H1 (cell line): ENCODE data around the gene MYL7. TPM values are rescaled to one million over a fixed set of nuclear protein-coding genes. Genes with fewer than 3 reads are reported as not detected.

Experiments used
- CTCF ChIA-PET: fragments of 300-600 bp; sonication (Branson Sonifier 250); formaldehyde crosslinking; loops from one replicate; lab custom pipeline; 2021; ENCODE audit not compliant: partially characterized antibody; lab: Charles Lee
- POLR2A ChIA-PET: fragments of 300-600 bp; sonication (Branson Sonifier 250); formaldehyde crosslinking; loops from one replicate; lab custom pipeline; 2021; ENCODE audit warnings: inconsistent platforms; ENCODE audit not compliant: partially characterized antibody; lab: Charles Lee
- DNase-seq, 2 experiments: peaks; one replicate each; pipeline versions ENCODE4 v3.0.0 to v3.0.0-alpha.2; 2010 to 2022; ENCODE audit warnings: low spot score in 2 of 2, low read depth in 1 of 2, mixed read lengths in 1 of 2
- FAIRE-seq: peaks from 2 replicates; lab custom pipeline; 2011; peaks lifted over from hg19 to GRCh38; lab: Jason Lieb, UNC
- H2AFZ ChIP-seq: 2 replicates; pipeline ENCODE4 v1.8.1; 2012; ENCODE audit warnings: low read length, inconsistent platforms
- H2AK5ac ChIP-seq: 2 replicates; pipeline ENCODE4 v1.6.1; 2013; ENCODE audit warnings: low read depth, low read length
- H2BK120ac ChIP-seq: replicated peaks from 2 replicates; pipeline ENCODE3; 2013; ENCODE audit warnings: low read depth, low read length, inconsistent platforms
- H2BK12ac ChIP-seq: 2 replicates; pipeline ENCODE4 v1.6.1; 2013; ENCODE audit warnings: low read depth, low read length
- H2BK15ac ChIP-seq: 2 replicates; pipeline ENCODE4 v1.6.1; 2013; ENCODE audit warnings: low read length
- H2BK20ac ChIP-seq: 2 replicates; pipeline ENCODE4 v1.6.1; 2013; ENCODE audit warnings: low read length
- H2BK5ac ChIP-seq: 2 replicates; pipeline ENCODE4 v1.6.1; 2013; ENCODE audit warnings: low read depth, low read length
- H3K14ac ChIP-seq: 2 replicates; pipeline ENCODE4 v1.6.1; 2013; ENCODE audit warnings: inconsistent platforms; ENCODE audit not compliant: insufficient read length
- H3K18ac ChIP-seq: 2 replicates; pipeline ENCODE4 v1.6.1; 2013; ENCODE audit warnings: low read length; ENCODE audit errors: extremely low read depth
- H3K23ac ChIP-seq: 2 replicates; pipeline ENCODE4 v1.6.1; 2013; ENCODE audit warnings: inconsistent platforms; ENCODE audit not compliant: insufficient read length
- H3K23me2 ChIP-seq: 2 replicates; pipeline ENCODE4 v1.6.1; 2013; ENCODE audit warnings: low read depth, low read length
- H3K27ac ChIP-seq: 2 replicates; pipeline ENCODE4 v1.6.1; 2011; ENCODE audit warnings: low read depth, low read length, inconsistent platforms
- H3K27me3 ChIP-seq, 4 experiments: replicated peaks in 1 of 4; 1 replicate in 1 of 4; 2 replicates in 3 of 4; pipeline versions ENCODE4 v1.6.1 to v1.8.1; 2011 to 2013; ENCODE audit warnings: low read length in 3 of 4, mild to moderate bottlenecking in 3 of 4, inconsistent platforms in 2 of 4, mixed read lengths in 2 of 4, moderate library complexity in 1 of 4; ENCODE audit not compliant: control insufficient read depth in 3 of 4, insufficient read depth in 3 of 4; ENCODE audit errors: extremely low read depth in 1 of 4
- H3K36me3 ChIP-seq, 4 experiments: 2 replicates each; pipeline versions ENCODE4 v1.6.1 to v1.8.1; 2011 to 2013; ENCODE audit warnings: mild to moderate bottlenecking in 4 of 4, low read length in 3 of 4, moderate library complexity in 2 of 4, control low read depth in 1 of 4, inconsistent platforms in 1 of 4; ENCODE audit not compliant: insufficient read depth in 4 of 4, control insufficient read depth in 2 of 4
- H3K4ac ChIP-seq: replicated peaks from 2 replicates; pipeline ENCODE3; 2013; ENCODE audit warnings: low read length, low read depth, mixed read lengths, inconsistent platforms; ENCODE audit not compliant: insufficient read length
- H3K4me1 ChIP-seq, 4 experiments: replicated peaks in 1 of 4; 1 replicate in 1 of 4; 2 replicates in 3 of 4; pipeline versions ENCODE4 v1.6.1 to v1.8.1; 2011 to 2013; ENCODE audit warnings: low read length in 3 of 4, inconsistent platforms in 2 of 4, mixed read lengths in 1 of 4; ENCODE audit not compliant: insufficient read depth in 4 of 4, control insufficient read depth in 3 of 4
- H3K4me2 ChIP-seq, 2 experiments: 2 replicates each; pipeline versions ENCODE4 v1.6.1 to v1.8.1; 2011 to 2013; ENCODE audit warnings: low read depth in 2 of 2, low read length in 2 of 2, control low read depth in 1 of 2, inconsistent platforms in 1 of 2, mild to moderate bottlenecking in 1 of 2; ENCODE audit not compliant: insufficient read depth in 1 of 2
- H3K4me3 ChIP-seq, 4 experiments: fragments of 200-600, 300-600 bp in 1 of 4; sonication (generic), shearing (Covaris generic), sonication (Bioruptor Twin) in 1 of 4; 2 replicates each; pipeline versions ENCODE4 v1.5.1 to v1.8.1; 2011 to 2016; ENCODE audit warnings: low read length in 4 of 4, low read depth in 3 of 4, control low read depth in 2 of 4, inconsistent platforms in 2 of 4, mild to moderate bottlenecking in 2 of 4, mixed read lengths in 1 of 4, moderate library complexity in 1 of 4; ENCODE audit not compliant: insufficient read depth in 2 of 4; ENCODE audit errors: extremely low read depth in 1 of 4
- H3K56ac ChIP-seq: replicated peaks from 2 replicates; pipeline ENCODE3; 2013; ENCODE audit warnings: low read depth, mild to moderate bottlenecking, mixed read lengths, low read length, inconsistent platforms; ENCODE audit not compliant: insufficient read length
- H3K79me1 ChIP-seq: 2 replicates; pipeline ENCODE4 v1.6.1; 2013; ENCODE audit warnings: low read depth, low read length, control low read depth
- H3K79me2 ChIP-seq, 2 experiments: 2 replicates each; pipeline versions ENCODE4 v1.6.1 to v1.8.1; 2012 to 2013; ENCODE audit warnings: low read length in 2 of 2, mild to moderate bottlenecking in 2 of 2, inconsistent platforms in 1 of 2; ENCODE audit not compliant: insufficient read depth in 2 of 2, control insufficient read depth in 1 of 2
- H3K9ac ChIP-seq, 4 experiments: replicated peaks in 1 of 4; 1 replicate in 1 of 4; 2 replicates in 3 of 4; pipeline versions ENCODE4 v1.6.1 to v1.8.1; 2011 to 2013; ENCODE audit warnings: low read depth in 3 of 4, low read length in 3 of 4, control low read depth in 2 of 4, mild to moderate bottlenecking in 2 of 4, moderate library complexity in 2 of 4, inconsistent platforms in 1 of 4; ENCODE audit errors: extremely low read depth in 1 of 4
- H3K9me3 ChIP-seq, 2 experiments: 2 replicates each; pipeline versions ENCODE4 v1.6.1 to v1.8.1; 2012 to 2013; ENCODE audit warnings: mild to moderate bottlenecking in 2 of 2, moderate library complexity in 2 of 2, control low read depth in 1 of 2, inconsistent platforms in 1 of 2, low read depth in 1 of 2, low read length in 1 of 2, mixed read lengths in 1 of 2; ENCODE audit not compliant: insufficient read depth in 2 of 2
- H4K20me1 ChIP-seq, 2 experiments: replicated peaks in 1 of 2; 2 replicates each; pipeline versions ENCODE3 to v1.8.1; 2011 to 2013; ENCODE audit warnings: inconsistent platforms in 2 of 2, low read length in 2 of 2, mild to moderate bottlenecking in 1 of 2; ENCODE audit not compliant: insufficient read depth in 2 of 2, control insufficient read depth in 1 of 2
- H4K5ac ChIP-seq: 2 replicates; pipeline ENCODE4 v1.6.1; 2013; ENCODE audit warnings: low read length, low read depth, mixed read lengths, inconsistent platforms; ENCODE audit not compliant: insufficient read length
- H4K8ac ChIP-seq: 2 replicates; pipeline ENCODE4 v1.8.0; 2013; ENCODE audit warnings: mild to moderate bottlenecking, moderate library complexity, low read length, inconsistent platforms; ENCODE audit not compliant: insufficient read depth; ENCODE audit errors: extremely low read depth
- H4K91ac ChIP-seq: replicated peaks from 2 replicates; pipeline ENCODE3; 2013; ENCODE audit warnings: low read length, mixed read lengths, inconsistent platforms; ENCODE audit not compliant: insufficient read length
- ASH2L ChIP-seq: fragments of 200-600, 300-600 bp; sonication (generic); IDR thresholded peaks from one replicate; pipeline ENCODE4 v1.7.1; 2017; ENCODE audit warnings: low read length
- EZH2 ChIP-seq: fragments of 200-600 bp; sonication (generic); IDR thresholded peaks from 2 replicates; pipeline ENCODE4 v1.7.1; 2012; ENCODE audit warnings: low read depth, mild to moderate bottlenecking, moderate library complexity, low read length, inconsistent platforms; ENCODE audit not compliant: severe bottlenecking
- KDM4A ChIP-seq: IDR thresholded peaks from one replicate; pipeline ENCODE4 v1.7.1; 2012; ENCODE audit warnings: low read depth, mild to moderate bottlenecking, moderate library complexity, low read length, inconsistent platforms; ENCODE audit not compliant: severe bottlenecking
- NRF1 ChIP-seq: IDR thresholded peaks from 2 replicates; pipeline ENCODE4 v1.6.1; 2011; ENCODE audit warnings: mild to moderate bottlenecking, low read depth, low read length, improper control_type of control experiment
- POLR2AphosphoS5 ChIP-seq: IDR thresholded peaks from 2 replicates; pipeline ENCODE4 v1.6.1; 2011; ENCODE audit warnings: low read depth, low read length
- SAP30 ChIP-seq: fragments of 300-600 bp; sonication (generic); IDR thresholded peaks from 2 replicates; pipeline ENCODE4 v1.7.1; 2012; ENCODE audit warnings: low read length, moderate library complexity, mild to moderate bottlenecking, inconsistent platforms; ENCODE audit not compliant: insufficient read depth, insufficient replicate concordance
- SP2 ChIP-seq: IDR thresholded peaks from 2 replicates; pipeline ENCODE4 v1.6.1; 2012; ENCODE audit warnings: mild to moderate bottlenecking, low read length, inconsistent platforms
- SP4 ChIP-seq: IDR thresholded peaks from 2 replicates; pipeline ENCODE4 v1.6.1; 2012; ENCODE audit warnings: low read length, inconsistent platforms
- SUZ12 ChIP-seq: fragments of 200-600 bp; sonication (generic); IDR thresholded peaks from 2 replicates; pipeline ENCODE4 v1.6.1; 2012; ENCODE audit warnings: mild to moderate bottlenecking, inconsistent platforms, low read length, moderate library complexity, mixed read lengths
- TCF12 ChIP-seq: IDR thresholded peaks from 2 replicates; pipeline ENCODE4 v1.6.1; 2011; ENCODE audit warnings: low read depth, mild to moderate bottlenecking, low read length
- YY1 ChIP-seq: IDR thresholded peaks from 2 replicates; pipeline ENCODE4 v1.6.1; 2011; ENCODE audit warnings: low read depth, mild to moderate bottlenecking, low read length
- WGBS, 2 experiments: shearing (Covaris generic) in 1 of 2; methylation state at CpG; one replicate each; pipeline versions ENCODE4 v1.1.6 to v1.1.7; 2013 to 2015; ENCODE audit warnings: low lambda C conversion rate in 2 of 2, mixed read lengths in 2 of 2, inconsistent platforms in 1 of 2, low coverage in 1 of 2, missing lambda C conversion rate in 1 of 2; ENCODE audit not compliant: insufficient replicate concordance in 2 of 2, insufficient coverage in 1 of 2, insufficient read length in 1 of 2; ENCODE audit errors: extremely low coverage in 1 of 2, missing lambda C conversion rate in 1 of 2; 5-methylcytosine and 5-hydroxymethylcytosine counted together
- polyA plus RNA-seq, 7 experiments: library from polyadenylated mRNA; depleted of rRNA in 3 of 7; stranded (reverse) in 5 of 7; unstranded in 2 of 7; fragments of >200 nt in 5 of 7; fragments of 200-250 nt in 2 of 7; gene quantifications; 1 replicate in 5 of 7; 2 replicates in 1 of 7; 4 replicates in 1 of 7; pipeline versions ENCODE4 v1.2.1 to v1.2.3, GENCODE V29; 2011 to 2013; ENCODE audit warnings: missing spikeins in 2 of 7, mixed read lengths in 2 of 7
- total RNA-seq: library from RNA; stranded (reverse); fragmentation: NEBNext Ultra II Directional; extraction: Animal tissue kit (Norgen Biotek cat#: 25700); gene quantifications from 2 replicates; pipeline ENCODE4 v1.2.1, GENCODE V29; 2021
- TF ChIP-seq, protein P1 (sequence below): IDR thresholded peaks from 2 replicates; pipeline ENCODE4 v1.6.1; 2012; ENCODE audit warnings: low read length, inconsistent platforms

Gene MYL7
- total and polyA plus RNA-seq, 2 of the 8 experiments (the other 6 are each of a cell fraction or from before 2014, with no cell fraction given): 3.3 to 3.4 TPM

- no peaks in the 10 kb centered on the region for H4K20me1 ChIP-seq
- CTCF ChIA-PET: interaction anchor here (0.6 to 1.3 kb wide), 5 partner anchors 10 to 55 kb away, joined by 3 to 4 read pairs (median 3); partner anchors contain the start of gene YKT6
These were observed 44.6 kb upstream of the MYL7 start for GRCh38 chr7:44185729-44186128.

More at GRCh38 chr7:44185729-44186128, 44.6 kb upstream of the MYL7 start:
- Histone ChIP-seq H3K23me2 (no peaks in the 10 kb centered on the region), H2AK5ac (no peak overlapping the region), H2BK15ac (no peak overlapping the region), H3K27me3 (peaks cover 0 to 3% (median 0%) of the 10 kb centered on the region in 4 experiments; a peak in 3 of 7 replicates), H4K8ac (no peak overlapping the region), H3K9me3 (peaks cover 10 to 12% of the 10 kb centered on the region in 2 experiments; a peak in 2 of 4 replicates), H2BK20ac (no peak overlapping the region), H3K79me2 (no peaks in the 10 kb centered on the region), H3K27ac (no peak overlapping the region), H2BK12ac (0 out of 2 replicates have a peak overlapping the region, but pooled peaks have one; percentile 27), H4K91ac (no peak overlapping the region), H3K4me3 (no peak overlapping the region), H3K36me3 (no peaks in the 10 kb centered on the region), H3K4me1 (peaks cover 0 to 4% (median 2%) of the 10 kb centered on the region in 4 experiments; a peak in 5 of 7 replicates), H2BK5ac (no peak overlapping the region), H2AFZ (no peak overlapping the region), H3K9ac (no peak overlapping the region), H3K14ac (no peak overlapping the region), H3K4ac (no peak overlapping the region), H3K79me1 (no peaks in the 10 kb centered on the region), H3K56ac (no peak overlapping the region), H2BK120ac (no peak overlapping the region), H4K5ac (no peak overlapping the region), H3K23ac (no peak overlapping the region)
- no peak for DNase-seq
- POLR2A ChIA-PET: interaction anchor here (0.6 kb wide), 1 partner anchor 141 kb away, joined by 3 read pairs; no protein-coding TSS in a partner anchor
- WGBS, 2 experiments: 77% methylated on average over 5 of the region's 5 CpGs; no CpG with 5 or more reads in 1 of the 2 experiments
- TF ChIP-seq YY1: no peak
- TF ChIP-seq, protein P1, sequence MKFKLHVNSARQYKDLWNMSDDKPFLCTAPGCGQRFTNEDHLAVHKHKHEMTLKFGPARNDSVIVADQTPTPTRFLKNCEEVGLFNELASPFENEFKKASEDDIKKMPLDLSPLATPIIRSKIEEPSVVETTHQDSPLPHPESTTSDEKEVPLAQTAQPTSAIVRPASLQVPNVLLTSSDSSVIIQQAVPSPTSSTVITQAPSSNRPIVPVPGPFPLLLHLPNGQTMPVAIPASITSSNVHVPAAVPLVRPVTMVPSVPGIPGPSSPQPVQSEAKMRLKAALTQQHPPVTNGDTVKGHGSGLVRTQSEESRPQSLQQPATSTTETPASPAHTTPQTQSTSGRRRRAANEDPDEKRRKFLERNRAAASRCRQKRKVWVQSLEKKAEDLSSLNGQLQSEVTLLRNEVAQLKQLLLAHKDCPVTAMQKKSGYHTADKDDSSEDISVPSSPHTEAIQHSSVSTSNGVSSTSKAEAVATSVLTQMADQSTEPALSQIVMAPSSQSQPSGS: no peak
- no peak for TF ChIP-seq EZH2
- no peak for TF ChIP-seq SP2
- TF ChIP-seq NRF1: no peak
- no peak for TF ChIP-seq KDM4A
- no peak for TF ChIP-seq SAP30
- TF ChIP-seq SUZ12: no peak
- TF ChIP-seq SP4: no peak
- no peak for TF ChIP-seq POLR2AphosphoS5
- no peak for TF ChIP-seq TCF12
- TF ChIP-seq ASH2L: no peak
- TF ChIP-seq, all 59 proteins: peak for 0
- FAIRE-seq: no peak
- H3K18ac ChIP-seq: no peak overlapping the region; the same call in 1 of the 2 replicates
- no peak overlapping the region for H3K4me2 ChIP-seq
